Activated CD4-positive, alpha-beta T cell treated with anti-CD3 and anti-CD28 coated beads, Interleukin-10, Interleukin-2, amounts not matched to agents 100 ng/mL and 50 ng/mL, durations not matched to agents 16 hours and 8 hours (primary cell): ENCODE measurements around the gene IQCH.

Source experiments
- DNase-seq: peaks from one replicate; pipeline ENCODE4 v3.0.0-alpha.2; 2020

Gene IQCH

DNA sequence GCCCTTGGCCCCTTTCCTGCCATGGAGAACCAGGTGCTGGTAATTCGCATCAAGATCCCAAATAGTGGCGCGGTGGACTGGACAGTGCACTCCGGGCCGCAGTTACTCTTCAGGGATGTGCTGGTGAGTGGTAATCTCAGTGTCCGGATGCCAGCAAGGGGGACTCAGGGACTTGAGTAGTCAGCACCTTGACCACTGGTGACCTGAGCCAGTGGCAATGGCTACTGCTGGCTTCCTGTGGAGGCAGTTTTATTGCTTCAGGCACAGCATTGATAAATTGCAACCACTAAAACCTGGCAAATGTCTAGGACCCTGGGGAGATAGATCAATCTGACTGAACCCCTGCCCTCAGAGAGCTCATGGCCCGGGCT, 288.7 kb downstream of the IQCH start:
- no peak for DNase-seq

DNA sequence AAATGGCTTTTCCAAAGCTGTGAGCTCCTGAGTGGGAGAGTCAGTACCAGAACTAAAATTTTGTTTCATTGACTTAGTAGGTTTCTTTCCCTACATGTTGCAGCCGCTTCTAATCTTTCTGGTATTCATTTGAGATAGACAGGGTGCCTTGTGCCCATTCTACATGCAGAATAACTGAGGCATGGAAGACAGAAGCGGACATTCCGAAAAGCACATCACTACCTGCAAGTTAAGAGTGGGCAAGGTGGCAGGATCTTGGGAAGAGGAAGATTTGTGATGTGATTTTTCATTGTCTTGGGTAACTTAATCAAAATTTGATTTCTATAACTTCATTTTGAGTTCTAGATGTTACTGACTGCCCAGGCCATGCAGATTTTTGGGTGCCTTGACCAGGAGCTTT, 289.9 kb downstream of the IQCH start:
- no peak for DNase-seq

DNA sequence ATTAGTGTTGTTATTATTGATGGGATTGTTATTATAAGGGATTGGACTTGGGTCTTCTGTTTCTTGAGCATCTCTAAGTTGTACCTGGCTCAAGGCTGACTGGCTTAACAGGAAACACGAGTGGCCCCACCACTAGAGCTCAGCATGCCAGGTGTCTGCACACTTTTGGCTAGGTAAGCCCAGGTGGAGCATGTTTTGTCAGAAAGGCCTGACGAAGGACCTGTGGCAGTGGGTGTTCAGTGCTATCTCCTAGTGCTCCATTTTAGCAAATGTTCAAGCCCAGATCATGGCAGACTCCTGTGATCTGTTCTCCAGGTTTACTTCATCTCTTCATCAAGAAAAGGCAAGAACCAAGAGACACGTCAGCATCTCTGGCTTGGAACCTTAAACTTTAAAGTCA, 291.3 kb downstream of the IQCH start:
- DNase-seq: no peak

DNA sequence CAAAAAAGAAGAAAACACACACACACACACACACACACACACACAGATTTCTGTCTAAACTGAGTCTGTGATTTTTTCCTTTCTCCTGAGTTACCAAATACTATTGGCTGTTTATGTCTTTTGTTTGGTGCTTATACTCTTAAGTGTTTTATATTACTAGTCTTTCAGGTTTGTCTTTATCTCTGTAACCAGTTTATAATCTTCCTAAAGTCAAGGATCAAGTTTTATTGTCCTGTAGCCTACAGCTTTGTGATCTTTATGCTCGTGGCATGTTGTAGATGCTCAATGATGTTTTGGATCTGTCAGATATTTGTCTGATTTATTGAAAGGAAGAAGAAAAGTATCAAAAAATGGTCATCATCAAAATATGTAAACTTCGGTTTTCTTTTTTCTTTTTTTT, 292.5 kb downstream of the IQCH start:
- DNase-seq: no peak

DNA sequence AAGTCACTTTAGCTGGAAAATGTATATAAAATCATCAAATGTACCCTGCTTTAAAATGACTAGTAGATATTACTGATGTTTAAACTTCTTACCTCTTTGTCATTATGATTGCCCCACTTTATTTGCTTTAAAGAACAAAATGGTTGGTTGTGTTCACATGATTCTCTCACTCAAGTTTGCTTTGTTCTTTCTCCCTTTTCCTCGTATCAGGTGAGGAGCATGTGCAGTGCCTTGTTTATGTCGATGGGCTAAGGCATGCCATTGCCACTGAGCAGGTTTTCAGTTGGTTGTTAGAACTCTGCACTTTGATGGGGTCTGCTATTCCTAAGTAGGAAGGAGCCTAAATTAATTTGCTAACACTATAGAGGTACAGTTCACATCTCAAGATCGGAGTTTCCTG, 293.2 kb downstream of the IQCH start:
- DNase-seq: no peak

DNA sequence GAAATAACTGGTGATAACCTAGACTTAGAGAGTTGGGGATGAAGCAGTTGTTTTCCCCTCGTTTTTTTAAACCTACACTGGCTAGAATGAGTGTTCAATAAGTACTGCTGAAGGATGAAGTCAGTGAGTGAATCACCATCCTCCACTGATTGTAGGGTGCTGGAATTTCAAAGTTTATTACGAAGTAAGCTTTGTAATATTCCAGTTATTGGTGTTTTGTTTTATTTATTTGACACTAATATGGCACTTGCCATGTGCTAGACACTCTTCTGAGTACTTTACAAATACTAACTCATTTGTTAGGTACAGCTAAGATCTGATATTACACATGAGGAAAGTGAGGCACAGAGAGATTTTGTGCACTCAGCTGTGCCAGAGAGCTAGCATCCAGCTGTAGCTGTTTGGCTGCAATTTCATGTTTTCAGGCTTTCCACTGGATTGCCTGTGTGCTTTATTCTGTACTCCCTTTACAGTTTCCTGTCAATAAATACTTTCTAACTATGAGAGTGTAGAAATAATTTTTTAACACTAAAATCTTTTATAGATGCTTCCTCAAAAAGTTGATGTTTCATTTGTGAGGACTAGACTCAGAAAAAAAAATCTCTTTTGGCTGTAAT, 293.8 kb downstream of the IQCH start:
- DNase-seq: no peak

DNA sequence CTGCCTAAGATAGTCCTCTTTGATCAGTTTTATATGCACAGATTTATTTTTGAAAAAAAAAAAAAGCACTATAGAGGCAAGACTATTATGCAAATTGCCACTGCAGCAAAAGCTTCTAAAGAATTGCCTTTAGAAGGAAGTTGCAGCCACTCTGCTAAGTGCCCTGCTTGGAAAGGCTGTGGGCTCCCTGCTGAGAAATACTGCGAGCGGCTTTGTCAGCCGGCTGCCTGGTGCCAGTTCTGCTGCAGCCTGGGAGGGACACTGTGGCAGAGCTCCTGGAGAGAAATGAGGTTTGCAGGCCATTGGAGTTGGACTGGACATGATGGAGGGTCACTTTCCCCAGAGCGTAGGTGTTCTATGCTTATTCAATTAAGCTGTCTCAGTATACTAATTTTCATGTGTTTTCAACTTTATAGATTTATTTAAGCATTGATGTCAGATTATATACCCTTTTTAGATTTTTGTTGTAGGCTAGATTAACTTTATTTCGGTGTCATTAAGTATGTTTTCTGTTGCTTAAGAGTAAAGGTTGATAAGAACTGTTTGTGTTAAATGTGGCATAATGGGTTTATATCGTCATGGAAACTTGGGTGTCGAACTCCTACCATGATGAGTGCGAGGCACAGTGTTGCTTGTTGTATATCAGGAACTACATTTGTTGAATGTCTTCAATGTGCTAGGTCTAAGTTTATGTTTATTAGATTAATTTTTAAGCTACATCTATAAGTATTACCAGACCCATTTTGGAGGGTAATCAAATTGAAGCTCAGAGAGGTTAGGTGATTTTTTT, 294.5 kb downstream of the IQCH start:
- DNase-seq: no peak

DNA sequence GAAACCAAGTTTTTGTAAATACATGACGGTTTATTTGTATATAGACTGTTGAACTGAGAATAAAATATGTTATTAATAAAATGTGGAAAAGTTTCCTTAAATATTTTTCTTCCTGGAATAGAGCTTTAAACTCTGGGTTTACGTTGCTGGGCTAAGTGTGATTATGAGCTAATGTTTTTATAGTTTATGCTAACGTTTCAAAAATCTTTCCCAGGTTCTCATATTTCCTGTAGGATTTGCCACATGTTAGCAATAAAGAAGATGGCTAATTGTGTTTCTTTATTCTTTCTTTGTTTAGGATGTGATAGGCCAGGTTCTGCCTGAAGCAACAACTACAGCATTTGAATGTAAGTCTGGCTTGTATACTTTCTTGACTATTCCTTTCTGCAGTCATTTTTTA, 295.1 kb downstream of the IQCH start:
- no peak for DNase-seq

DNA sequence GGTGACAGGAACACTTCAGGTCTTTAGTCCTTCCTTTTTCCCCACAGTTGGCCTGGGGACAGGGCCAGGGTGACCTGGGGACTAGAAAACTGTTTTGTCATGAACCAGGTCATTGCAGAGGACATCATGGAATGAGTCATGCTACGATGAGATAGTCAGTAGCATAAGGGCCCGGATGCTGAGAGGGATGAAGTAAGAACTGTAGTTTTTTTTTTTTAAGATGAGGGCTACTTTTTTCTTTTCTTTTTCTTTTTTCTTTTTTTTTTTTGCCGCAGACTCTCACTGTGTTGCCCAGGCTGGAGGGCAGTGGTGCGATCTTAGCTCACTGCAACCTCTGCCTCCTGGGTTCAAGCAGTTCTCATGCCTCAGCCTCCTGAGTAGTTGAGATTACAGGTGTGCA, 295.9 kb downstream of the IQCH start:
- DNase-seq: no peak

DNA sequence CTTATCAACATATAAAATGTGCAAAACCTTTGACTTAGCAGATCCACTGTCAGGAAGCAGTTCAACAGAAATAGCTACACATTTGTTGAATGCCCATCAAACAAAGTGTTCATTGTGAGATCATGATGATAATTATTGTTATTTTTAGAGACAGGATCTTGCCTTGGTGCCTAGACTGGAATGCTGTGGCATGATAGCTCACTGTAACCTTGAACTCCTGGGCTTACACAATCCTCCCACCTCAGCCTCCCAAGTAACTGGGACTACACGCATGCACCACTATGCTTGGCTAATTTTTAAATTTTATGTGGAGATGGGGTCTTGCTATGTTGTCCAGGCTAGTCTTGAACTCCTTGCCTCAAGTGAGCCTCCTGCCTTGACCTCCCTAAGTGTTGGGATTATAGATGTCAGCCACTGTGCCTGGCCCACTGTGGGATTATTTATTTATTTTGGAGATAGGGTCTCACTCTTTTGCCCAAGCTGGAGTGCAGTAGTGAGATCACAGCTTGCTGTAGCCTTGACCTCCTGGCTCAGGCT, 296.7 kb downstream of the IQCH start:
- DNase-seq: no peak
